GM08714 (cell line): ENCODE measurements around the gene MEF2A.

Experiments used
- H3K4me3 ChIP-seq: fragments of 200-500 bp; sonication (Bioruptor generic); 2 replicates; pipeline ENCODE4 v1.5.1; 2014; ENCODE audit warnings: mild to moderate bottlenecking, low read length, inconsistent platforms
- ZNF274 ChIP-seq: IDR thresholded peaks from 2 replicates; pipeline ENCODE4 v1.6.1; 2012; ENCODE audit warnings: mild to moderate bottlenecking, low read depth, low read length

MEF2A gene

GRCh38 chr15:99578809-99579208 is 13.0 kb downstream of the MEF2A start:
- no peak overlapping the region for H3K4me3 ChIP-seq
- no peak for TF ChIP-seq ZNF274

GRCh38 chr15:99580076-99580475 is 14.3 kb downstream of the MEF2A start:
- H3K4me3 ChIP-seq = no peak overlapping the region
- TF ChIP-seq ZNF274 = no peak

GRCh38 chr15:99582508-99582960 is 16.8 kb downstream of the MEF2A start:
- H3K4me3 ChIP-seq = no peak overlapping the region
- TF ChIP-seq ZNF274 = no peak

- no peak overlapping the region for H3K4me3 ChIP-seq
- no peak for TF ChIP-seq ZNF274
Measured at GRCh38 chr15:99584081-99584600, 18.4 kb downstream of the MEF2A start.

- TF ChIP-seq ZNF274 = no peak
- H3K4me3 ChIP-seq = no peak overlapping the region
Measured at GRCh38 chr15:99586121-99586520, 20.3 kb downstream of the MEF2A start.

GRCh38 chr15:99589801-99590200 is 24.0 kb downstream of the MEF2A start:
- TF ChIP-seq ZNF274 = no peak
- H3K4me3 ChIP-seq = no peak overlapping the region

- no peak overlapping the region for H3K4me3 ChIP-seq
- TF ChIP-seq ZNF274 = no peak
Measured at GRCh38 chr15:99590913-99591646, 25.3 kb downstream of the MEF2A start.

- H3K4me3 ChIP-seq = no peak overlapping the region
- TF ChIP-seq ZNF274 = no peak
Measured at GRCh38 chr15:99592145-99592791, 26.5 kb downstream of the MEF2A start.

GRCh38 chr15:99593070-99593469 is 27.3 kb downstream of the MEF2A start:
- no peak for TF ChIP-seq ZNF274
- no peak overlapping the region for H3K4me3 ChIP-seq

- TF ChIP-seq ZNF274 = no peak
- H3K4me3 ChIP-seq = no peak overlapping the region
Measured at GRCh38 chr15:99594916-99595315, 29.1 kb downstream of the MEF2A start.

GRCh38 chr15:99598296-99598695 is 32.5 kb downstream of the MEF2A start:
- no peak for TF ChIP-seq ZNF274
- no peak overlapping the region for H3K4me3 ChIP-seq

- H3K4me3 ChIP-seq = no peak overlapping the region
- TF ChIP-seq ZNF274 = no peak
Measured at GRCh38 chr15:99603828-99604227, 38.0 kb downstream of the MEF2A start.

- H3K4me3 ChIP-seq = no peak overlapping the region
- TF ChIP-seq ZNF274 = no peak
Measured at GRCh38 chr15:99604865-99605264, 39.1 kb downstream of the MEF2A start.

GRCh38 chr15:99605490-99605931 is 39.7 kb downstream of the MEF2A start:
- H3K4me3 ChIP-seq = no peak overlapping the region; the same call in 1 of the 2 replicates
- no peak for TF ChIP-seq ZNF274

GRCh38 chr15:99605990-99606389 is 40.2 kb downstream of the MEF2A start:
- TF ChIP-seq ZNF274 = no peak
- no peak overlapping the region for H3K4me3 ChIP-seq
